DMS 273 (cell line): Measurements from ENCODE around the gene OR5D13.

Experiments
- DNase-seq: peaks from one replicate; lab custom pipeline; 2025; ENCODE audit not compliant: unreplicated experiment; lab: John Stamatoyannopoulos, UW

The OR5D13 gene, protein sequence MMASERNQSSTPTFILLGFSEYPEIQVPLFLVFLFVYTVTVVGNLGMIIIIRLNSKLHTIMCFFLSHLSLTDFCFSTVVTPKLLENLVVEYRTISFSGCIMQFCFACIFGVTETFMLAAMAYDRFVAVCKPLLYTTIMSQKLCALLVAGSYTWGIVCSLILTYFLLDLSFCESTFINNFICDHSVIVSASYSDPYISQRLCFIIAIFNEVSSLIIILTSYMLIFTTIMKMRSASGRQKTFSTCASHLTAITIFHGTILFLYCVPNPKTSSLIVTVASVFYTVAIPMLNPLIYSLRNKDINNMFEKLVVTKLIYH

DNA sequence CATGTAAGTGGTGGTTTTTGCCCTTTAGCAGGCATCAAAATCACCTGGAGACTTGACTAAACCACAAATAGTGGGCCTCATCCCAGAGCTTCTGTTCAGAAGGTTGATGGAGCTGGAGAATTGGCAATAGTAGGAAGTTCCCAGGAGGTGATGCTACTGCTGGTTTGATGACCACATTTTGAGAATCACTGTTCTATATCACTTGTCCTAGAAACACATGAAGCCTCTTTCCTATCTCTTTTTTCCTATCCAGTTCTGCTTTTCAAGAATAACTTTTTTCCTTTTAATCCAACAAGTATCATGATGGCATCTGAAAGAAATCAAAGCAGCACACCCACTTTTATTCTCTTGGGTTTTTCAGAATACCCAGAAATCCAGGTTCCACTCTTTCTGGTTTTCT is at the start of gene OR5D13:
OR5D13 (plus strand) TSS at position 301 of the 400 bp plus-strand sequence; CDS start at position 301, 0 bp downstream.
- DNase-seq: no peak

- peak; percentile 45 for DNase-seq
Measured at GRCh38 chr11:55726715-55727324, 46.4 kb upstream of the OR5D13 start.

GRCh38 chr11:55732936-55733335 is 40.3 kb upstream of the OR5D13 start:
- DNase-seq: no peak

DNA sequence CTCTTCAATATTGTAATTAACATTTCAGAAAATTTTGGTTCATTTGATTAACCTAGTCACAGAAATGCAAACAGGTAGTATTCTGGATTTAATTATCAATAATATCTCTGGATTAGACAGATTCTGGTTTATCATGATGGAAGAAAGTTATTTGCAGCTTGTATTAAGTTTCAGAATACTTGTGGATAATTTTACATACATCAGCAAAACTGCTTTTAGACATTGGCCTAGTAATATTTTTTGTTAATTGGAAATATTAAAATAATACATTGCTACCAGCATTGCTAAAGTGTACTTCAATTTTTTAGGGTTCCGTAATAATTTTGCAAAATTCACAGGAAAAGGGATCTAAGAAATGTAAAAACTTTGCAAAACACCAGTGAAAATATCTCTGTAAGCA is 18.4 kb downstream of the OR5D13 start:
- no peak for DNase-seq

GRCh38 chr11:55793321-55793720 is 20.1 kb downstream of the OR5D13 start:
- DNase-seq: no peak

DNA sequence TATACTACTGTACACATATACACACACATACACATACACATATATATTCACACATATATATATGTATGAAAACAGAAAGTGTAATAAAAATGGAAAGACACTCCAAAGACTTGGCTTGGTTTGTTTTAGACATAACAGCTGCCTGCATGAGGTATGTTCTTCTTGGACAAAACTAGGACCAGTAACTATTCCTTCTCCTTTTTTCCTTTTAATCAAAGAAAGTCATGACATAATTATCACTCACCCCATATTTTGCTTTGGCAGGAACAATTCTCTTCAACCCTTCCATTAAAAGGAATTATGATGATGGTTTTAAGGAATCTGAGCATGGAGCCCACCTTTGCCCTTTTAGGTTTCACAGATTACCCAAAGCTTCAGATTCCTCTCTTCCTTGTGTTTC is 22.0 kb downstream of the OR5D13 start, which contains the start of gene OR5D14:
OR5D14 (plus strand) TSS at position 301 of the 400 bp plus-strand sequence; CDS start at position 301, 0 bp downstream.
- DNase-seq: no peak

DNA sequence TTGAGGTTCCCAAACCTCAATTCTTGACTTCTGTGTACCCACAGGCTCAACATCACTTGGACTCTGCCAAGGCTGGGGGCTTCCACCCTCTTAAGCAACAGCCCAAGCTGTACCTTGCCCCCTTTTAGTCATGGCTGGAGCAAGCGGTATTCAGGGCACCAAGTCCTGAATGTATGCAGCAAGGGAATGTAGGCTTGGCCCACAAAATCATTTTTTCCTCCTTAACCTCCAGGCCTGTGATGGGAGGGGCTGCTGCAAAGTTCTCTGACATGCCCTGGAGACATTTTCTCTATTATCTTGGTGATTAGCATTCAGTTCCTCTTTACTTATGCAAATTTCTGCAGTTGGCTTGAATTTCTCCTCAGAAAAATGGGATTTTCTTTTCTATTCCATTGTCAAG is 33.0 kb downstream of the OR5D13 start:
- no peak for DNase-seq

GRCh38 chr11:55811067-55811466 is 37.8 kb downstream of the OR5D13 start, which contains the start of gene OR5L1:
Gene OR5L1, plus strand, starts transcription at chr11:55811367. Its CDS starts 100 bp downstream, at chr11:55811467.
- no peak for DNase-seq

DNA sequence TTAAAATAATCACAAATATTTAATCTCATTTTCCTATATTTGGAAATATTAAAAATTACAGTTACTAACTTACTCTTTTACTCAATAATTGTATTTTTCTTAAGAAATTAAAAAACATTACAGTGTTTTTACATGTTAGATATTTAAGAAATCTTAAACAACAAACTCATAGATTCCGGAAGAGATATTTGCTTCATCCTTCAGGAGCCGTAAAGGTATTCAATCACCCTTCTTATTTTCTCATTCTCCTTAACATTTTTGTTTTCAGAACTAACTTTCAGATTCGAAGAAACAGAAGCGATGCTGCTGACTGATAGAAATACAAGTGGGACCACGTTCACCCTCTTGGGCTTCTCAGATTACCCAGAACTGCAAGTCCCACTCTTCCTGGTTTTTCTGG is 46.1 kb downstream of the OR5D13 start, which contains the start of gene OR5D18:
OR5D18 (plus strand) TSS at position 301 of the 400 bp plus-strand sequence; CDS start at position 301, 0 bp downstream.
- no peak for DNase-seq
